Measurements from ENCODE around the gene SORCS3.

Gene SORCS3

GRCh38 chr10:104780946-104781595 lies 140.0 kb downstream of the SORCS3 start:
- no peak for DNase-seq

GRCh38 chr10:104784452-104784851 lies 143.4 kb downstream of the SORCS3 start:
- DNase-seq: no peak

DNA sequence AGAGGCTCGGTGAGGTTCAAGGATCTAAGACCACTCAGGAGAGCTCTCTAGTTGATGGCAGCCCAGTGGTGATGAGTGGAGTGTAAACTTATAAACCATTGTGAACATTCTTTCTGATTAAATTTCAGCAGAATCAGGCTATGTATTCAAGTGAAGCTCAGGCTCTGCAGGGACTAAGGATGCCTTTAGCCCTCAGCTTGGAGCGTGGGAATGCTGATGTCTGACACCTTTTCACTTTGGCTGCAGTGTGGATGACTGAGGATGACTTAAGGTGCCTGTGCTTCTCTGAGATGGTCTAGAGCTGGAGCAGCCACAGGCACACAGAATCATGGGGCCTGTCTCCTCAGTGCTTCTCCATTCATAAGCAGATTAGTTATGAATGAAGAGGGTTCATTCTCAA lies 150.4 kb downstream of the SORCS3 start:
- DNase-seq: no peak

GRCh38 chr10:104795411-104795810 lies 154.3 kb downstream of the SORCS3 start:
- no peak for DNase-seq

DNA sequence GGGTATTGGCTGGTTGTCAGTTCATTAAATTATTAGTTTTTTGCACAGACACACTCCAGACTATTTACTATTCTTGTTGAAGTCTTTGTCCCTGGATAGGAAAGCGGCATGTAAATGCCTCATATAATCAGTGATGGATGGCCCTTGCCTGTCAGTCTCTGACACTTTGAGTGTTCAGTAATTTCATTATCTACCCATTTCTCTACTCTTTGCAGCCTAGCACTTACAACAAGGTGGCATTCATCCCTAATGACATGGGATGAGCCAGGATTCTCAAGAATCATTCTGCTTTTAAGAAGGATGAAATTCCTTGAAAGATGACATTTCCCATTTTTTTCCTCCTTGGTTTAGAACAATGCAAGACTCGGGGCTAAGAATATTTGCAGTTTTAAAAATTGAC lies 155.7 kb downstream of the SORCS3 start:
- DNase-seq: no peak

GRCh38 chr10:104802941-104803340 lies 161.9 kb downstream of the SORCS3 start:
- DNase-seq: no peak

DNA sequence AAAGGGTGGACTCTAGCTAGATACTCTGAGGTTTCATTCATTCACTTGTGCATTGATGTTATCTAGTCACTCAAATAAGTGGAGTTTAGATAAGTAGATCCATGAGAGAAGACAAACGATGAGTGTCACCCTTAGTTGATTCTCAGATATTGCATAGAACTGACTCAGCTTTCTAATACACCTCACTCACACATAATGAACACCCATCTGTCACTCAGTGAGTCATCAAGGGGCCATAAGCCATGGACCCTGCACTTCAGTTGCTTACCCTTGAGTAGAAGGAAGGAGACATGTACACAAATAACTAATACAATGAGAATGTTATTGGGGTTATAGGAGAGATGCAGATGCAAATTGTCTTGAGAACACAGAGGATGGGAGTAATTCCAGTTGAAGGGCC lies 163.8 kb downstream of the SORCS3 start:
- no peak for DNase-seq

- no peak for DNase-seq
Observed at GRCh38 chr10:104806801-104807200, 165.7 kb downstream of the SORCS3 start.

DNA sequence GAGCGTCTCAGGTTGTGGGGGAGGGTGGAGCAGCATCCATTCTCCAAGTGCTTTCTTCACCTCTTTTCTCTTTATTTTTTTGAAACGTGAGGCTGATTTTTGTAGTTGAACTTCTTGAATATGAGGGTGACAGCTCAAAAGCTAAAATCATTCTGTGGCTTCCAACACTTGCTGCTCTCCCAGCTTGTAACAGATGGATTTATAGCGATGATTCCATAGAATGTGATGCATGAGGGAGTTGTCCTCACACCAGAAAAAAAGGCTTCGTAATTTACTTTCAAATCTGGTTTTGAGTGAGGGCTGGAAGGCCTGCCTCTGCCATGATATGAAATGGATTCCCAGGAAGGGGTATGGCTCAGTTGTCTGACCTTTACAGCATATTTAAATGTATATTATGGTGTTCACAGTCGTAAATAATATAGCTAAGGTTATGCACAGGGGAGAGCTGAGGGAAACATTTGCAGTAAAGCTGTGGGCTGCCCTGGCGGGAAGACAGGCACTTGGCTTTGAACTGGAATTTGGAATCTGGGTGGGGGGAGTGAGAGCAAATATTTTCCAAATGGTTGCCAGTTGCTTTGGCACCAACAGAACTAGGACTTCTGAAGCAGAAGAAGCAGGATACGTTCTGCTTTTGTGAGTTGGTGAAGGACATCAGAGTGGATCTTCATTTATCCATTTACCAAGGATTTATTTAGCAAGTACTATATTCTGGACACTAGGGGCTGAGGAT lies 166.7 kb downstream of the SORCS3 start:
- no peak for DNase-seq

DNA sequence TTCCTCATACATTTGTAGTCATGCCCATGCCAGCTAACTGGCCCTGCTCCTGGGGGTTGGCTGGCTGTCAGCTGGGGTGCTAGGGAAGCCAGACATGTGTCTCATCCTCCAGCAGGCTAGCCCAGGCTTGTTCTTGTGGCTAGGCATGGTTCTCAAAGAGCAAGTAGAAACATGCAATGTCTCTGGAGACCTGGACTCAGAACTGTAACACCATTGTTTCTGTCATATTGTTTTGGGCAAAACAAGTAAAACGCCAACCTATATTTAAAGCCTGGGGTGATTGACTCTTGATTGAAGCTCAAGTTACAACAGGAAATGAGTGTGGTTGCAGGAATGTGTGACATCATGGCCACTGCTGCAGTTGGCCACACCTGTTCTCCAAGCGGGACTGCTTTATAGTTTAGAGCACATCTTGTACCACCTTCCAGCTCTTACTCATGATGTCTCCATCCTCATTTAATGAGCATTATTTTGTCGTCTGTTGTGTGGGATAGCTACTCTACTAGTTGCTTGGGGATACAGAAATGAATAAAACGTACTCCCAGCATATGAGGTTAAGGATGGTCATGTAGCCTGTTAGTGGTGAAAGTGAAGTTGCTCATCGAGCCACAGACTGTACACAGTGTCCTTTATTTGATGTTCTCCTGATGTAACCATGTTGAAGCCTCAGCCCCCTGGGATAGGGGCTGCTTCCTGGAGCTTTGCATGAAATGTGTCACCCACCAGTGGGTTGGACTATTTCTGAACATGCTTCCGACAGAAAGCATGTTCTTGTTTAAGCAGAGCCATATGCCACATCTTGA lies 168.4 kb downstream of the SORCS3 start:
- peak; percentile 15 for DNase-seq

DNA sequence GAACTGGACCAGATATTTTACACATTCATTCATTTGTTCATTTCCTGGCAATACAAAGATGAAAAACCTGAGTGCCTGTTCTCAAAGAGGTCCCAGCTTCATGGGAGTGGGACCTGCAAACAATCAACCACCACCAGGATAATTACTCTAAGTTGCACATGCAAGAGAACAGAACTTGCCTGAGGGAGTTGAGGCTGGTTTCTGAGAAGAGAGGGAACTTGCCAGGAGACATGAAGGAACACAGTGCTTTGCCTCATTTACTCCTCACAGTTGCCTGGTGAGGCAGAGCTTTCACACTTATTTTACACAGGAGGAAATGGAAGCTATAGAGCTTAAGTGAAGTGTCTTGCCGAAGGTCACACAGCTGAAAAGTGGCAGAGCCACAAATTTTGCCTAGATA lies 170.1 kb downstream of the SORCS3 start:
- DNase-seq: no peak

DNA sequence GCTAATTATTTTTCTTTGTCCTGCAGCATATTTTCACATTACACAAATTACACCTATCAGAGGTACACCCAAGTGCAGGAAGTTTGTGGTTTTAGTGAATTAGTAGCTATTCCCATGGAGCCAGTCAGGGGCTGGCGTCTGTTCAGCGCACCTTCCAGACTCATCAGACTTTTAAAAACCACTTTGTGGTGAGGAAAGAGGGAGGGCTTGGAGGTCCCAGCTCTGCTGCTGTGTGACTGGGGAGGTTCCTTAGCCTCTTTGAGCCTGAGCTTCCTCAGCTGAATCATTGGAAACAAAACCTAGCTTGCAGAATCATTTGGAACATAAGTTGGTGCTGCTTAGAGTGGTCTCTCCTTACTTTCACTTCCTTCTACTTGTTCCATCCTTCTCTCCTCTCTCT lies 175.4 kb downstream of the SORCS3 start:
- no peak for DNase-seq

DNA sequence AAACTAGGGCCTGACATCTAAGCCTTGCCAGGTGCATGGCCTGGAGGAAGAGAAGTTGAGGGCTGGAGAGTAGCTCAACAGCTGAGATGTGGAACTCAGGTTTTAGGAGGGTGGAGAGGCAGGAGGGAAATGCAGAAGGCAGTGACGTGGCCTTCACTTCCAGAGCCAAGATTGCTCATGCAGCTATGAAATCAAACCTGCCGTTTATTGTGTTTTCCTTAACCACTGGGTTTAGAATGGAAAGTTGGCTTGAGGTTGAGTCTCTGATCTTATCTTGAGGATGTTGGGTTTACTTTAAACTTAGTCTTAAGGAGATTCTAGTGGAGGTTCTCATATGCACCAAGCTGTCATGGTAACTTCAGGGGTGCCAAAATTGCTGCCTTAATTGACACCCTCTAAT lies 178.6 kb downstream of the SORCS3 start:
- no peak for DNase-seq

- no peak for DNase-seq
Observed at GRCh38 chr10:104822088-104822487, 181.0 kb downstream of the SORCS3 start.

- DNase-seq: no peak
Observed at GRCh38 chr10:104824380-104825006, 183.4 kb downstream of the SORCS3 start.

DNA sequence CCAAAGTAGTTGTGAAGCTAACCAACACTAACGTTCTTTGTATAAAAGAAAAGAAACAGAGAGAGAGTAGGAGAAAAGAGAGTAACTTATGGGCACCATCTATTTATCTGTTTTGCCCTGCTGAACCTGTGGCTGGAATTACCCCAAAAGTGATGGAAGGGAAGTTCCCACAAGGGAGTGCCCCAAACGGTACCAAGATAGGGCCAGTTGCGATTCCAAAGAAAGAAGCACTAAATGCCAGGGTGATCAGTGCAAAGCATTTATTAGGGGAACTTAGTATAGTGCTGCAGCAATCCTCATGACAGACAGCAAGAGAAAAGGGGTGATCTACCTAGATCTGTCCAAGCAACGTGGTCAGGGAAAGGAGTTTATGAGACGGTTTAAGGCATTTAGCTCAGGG lies 190.2 kb downstream of the SORCS3 start:
- no peak for DNase-seq

GRCh38 chr10:104834580-104834979 lies 193.5 kb downstream of the SORCS3 start:
- DNase-seq: no peak

- no peak for DNase-seq
Observed at GRCh38 chr10:104835422-104835821, 194.3 kb downstream of the SORCS3 start.

GRCh38 chr10:104842704-104843103 lies 201.6 kb downstream of the SORCS3 start:
- no peak for DNase-seq

GRCh38 chr10:104844073-104844472 lies 203.0 kb downstream of the SORCS3 start:
- no peak for DNase-seq

DNA sequence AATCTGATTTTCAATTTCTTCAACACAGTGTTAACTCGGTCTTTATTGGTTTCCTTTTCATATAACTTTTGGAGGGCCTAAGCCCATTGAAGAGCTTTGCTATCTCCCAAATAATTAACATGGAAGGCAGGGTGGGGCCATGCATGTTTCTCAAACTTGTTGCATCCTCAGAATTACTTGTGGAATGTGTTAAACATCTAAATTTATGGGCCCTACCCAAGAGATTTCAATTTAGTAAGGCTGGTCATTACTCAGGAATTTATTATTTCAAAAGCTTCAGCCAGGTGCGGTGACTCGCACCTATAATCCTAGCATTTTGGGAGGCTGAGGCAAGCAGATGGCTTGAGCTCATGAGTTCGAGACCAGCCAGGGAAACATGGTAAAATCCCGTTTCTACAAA lies 208.9 kb downstream of the SORCS3 start:
- DNase-seq: no peak

GRCh38 chr10:104867966-104868598 lies 227.0 kb downstream of the SORCS3 start:
- DNase-seq: no peak

GRCh38 chr10:104872691-104873090 lies 231.6 kb downstream of the SORCS3 start:
- DNase-seq: no peak
